ENCODE results near the gene RABAC1.

Gene RABAC1

GRCh38 chr19:41928221-41928683, 30.9 kb downstream of the RABAC1 start, which contains the start of gene ERFL:
Gene ERFL, minus strand, starts transcription at chr19:41928449. Its CDS starts 15,530 bp downstream, at chr19:41912919.
- TF ChIP-seq CTCF (IDR thresholded peaks at IDR 0.05; ENCODE audit: low read depth, low read length, poor library complexity, severe bottlenecking) (peak; percentile 42), EZH2phosphoT487 (IDR thresholded peaks at IDR 0.05; ENCODE audit: borderline replicate concordance, low read length) (no peak)
- H3K27ac ChIP-seq (ENCODE audit: low read depth, low read length) = peak within 1 kb of the TSS; percentile 76
- peak within 1 kb of the TSS; percentile 91 for H3K4me3 ChIP-seq (ENCODE audit: low read length)
- peaks cover 65% of the 10 kb centered on the region for H3K4me1 ChIP-seq (ENCODE audit: control insufficient read depth, low read length)
- no peaks in the 10 kb centered on the region for H3K9me3 ChIP-seq (ENCODE audit: control insufficient read depth, insufficient read depth, low read length)
- no peaks in the 10 kb centered on the region for H4K20me1 ChIP-seq (ENCODE audit: control insufficient read depth, insufficient read depth, low read depth, low read length)
- peaks cover 23% of the 10 kb centered on the region for H3F3A ChIP-seq (ENCODE audit: control insufficient read depth, insufficient read depth)
- no peaks in the 10 kb centered on the region for H3K27me3 ChIP-seq (ENCODE audit: control insufficient read depth, low read length)
- no peaks in the 10 kb centered on the region for H3K9me2 ChIP-seq (replicated peaks; ENCODE audit: control insufficient read depth, low read length)
- H3K36me3 ChIP-seq (ENCODE audit: control insufficient read depth, low read length) = peaks cover 47% of the 10 kb centered on the region
- peaks cover 37% of the 10 kb centered on the region for H3K79me2 ChIP-seq (ENCODE audit: control insufficient read depth, low read length)
- peak within 1 kb of the TSS; percentile 89 for H3K4me2 ChIP-seq (ENCODE audit: low read length)

GRCh38 chr19:41927497-41928192, 31.5 kb downstream of the RABAC1 start:
- Histone ChIP-seq H3K27me3 (ENCODE audit: control insufficient read depth, low read length) (no peaks in the 10 kb centered on the region), H4K20me1 (ENCODE audit: control insufficient read depth, insufficient read depth, low read depth, low read length) (no peaks in the 10 kb centered on the region), H3K4me3 (ENCODE audit: low read length) (peak overlapping the region; percentile 91), H3K4me2 (ENCODE audit: low read length) (peak overlapping the region; percentile 89), H3K79me2 (ENCODE audit: control insufficient read depth, low read length) (peaks cover 38% of the 10 kb centered on the region), H3F3A (ENCODE audit: control insufficient read depth, insufficient read depth) (peaks cover 18% of the 10 kb centered on the region), H3K4me1 (ENCODE audit: control insufficient read depth, low read length) (peaks cover 65% of the 10 kb centered on the region), H3K9me3 (ENCODE audit: control insufficient read depth, insufficient read depth, low read length) (no peaks in the 10 kb centered on the region), H3K9me2 (replicated peaks; ENCODE audit: control insufficient read depth, low read length) (no peaks in the 10 kb centered on the region), H3K27ac (ENCODE audit: low read depth, low read length) (peak overlapping the region; percentile 76), H3K36me3 (ENCODE audit: control insufficient read depth, low read length) (peaks cover 47% of the 10 kb centered on the region)
- no peak for TF ChIP-seq EZH2phosphoT487 (IDR thresholded peaks at IDR 0.05; ENCODE audit: borderline replicate concordance, low read length)
- no peak for TF ChIP-seq CTCF (IDR thresholded peaks at IDR 0.05; ENCODE audit: low read depth, low read length, poor library complexity, severe bottlenecking)

- H3K27me3 ChIP-seq (ENCODE audit: control insufficient read depth, low read length) = no peaks in the 10 kb centered on the region
- H3K4me3 ChIP-seq (ENCODE audit: low read length) = peak overlapping the region; percentile 91
- H3K36me3 ChIP-seq (ENCODE audit: control insufficient read depth, low read length) = peaks cover 47% of the 10 kb centered on the region
- peak overlapping the region; percentile 89 for H3K4me2 ChIP-seq (ENCODE audit: low read length)
- H4K20me1 ChIP-seq (ENCODE audit: control insufficient read depth, insufficient read depth, low read depth, low read length) = no peaks in the 10 kb centered on the region
- no peaks in the 10 kb centered on the region for H3K9me2 ChIP-seq (replicated peaks; ENCODE audit: control insufficient read depth, low read length)
- peaks cover 65% of the 10 kb centered on the region for H3K4me1 ChIP-seq (ENCODE audit: control insufficient read depth, low read length)
- peaks cover 16% of the 10 kb centered on the region for H3F3A ChIP-seq (ENCODE audit: control insufficient read depth, insufficient read depth)
- H3K27ac ChIP-seq (ENCODE audit: low read depth, low read length) = peak overlapping the region; percentile 76; the same call in 1 of the 2 replicates
- H3K79me2 ChIP-seq (ENCODE audit: control insufficient read depth, low read length) = peaks cover 38% of the 10 kb centered on the region
- no peaks in the 10 kb centered on the region for H3K9me3 ChIP-seq (ENCODE audit: control insufficient read depth, insufficient read depth, low read length)
- TF ChIP-seq EZH2phosphoT487 (IDR thresholded peaks at IDR 0.05; ENCODE audit: borderline replicate concordance, low read length) (no peak), CTCF (IDR thresholded peaks at IDR 0.05; ENCODE audit: low read depth, low read length, poor library complexity, severe bottlenecking) (no peak)
These were observed 32.2 kb downstream of the RABAC1 start for GRCh38 chr19:41926763-41927496.

Measured in DOHH2 (cell line).